ENCODE results near the gene CD86.
"Not testable (repeated sequence)": the region's sequence is repeated elsewhere in the genome, so short reads cannot be mapped to it uniquely, and the experiment has no call there.

Gene CD86

GRCh38 chr3:122055215-122055614, at the start of gene CD86:
Gene CD86 (plus strand): TSS chr3:122055362. CDS start chr3:122055490, 128 bp downstream.
- no peak for DNase-seq

GRCh38 chr3:122006267-122006666, 48.9 kb upstream of the CD86 start:
- DNase-seq, result no peak

GRCh38 chr3:122008166-122008565, 47.0 kb upstream of the CD86 start:
- DNase-seq, result no peak

GRCh38 chr3:122010506-122010905, 44.7 kb upstream of the CD86 start:
- no peak for DNase-seq

GRCh38 chr3:122011396-122011795, 43.8 kb upstream of the CD86 start:
- DNase-seq, result no peak

GRCh38 chr3:122012821-122013220, 42.3 kb upstream of the CD86 start:
- DNase-seq, result no peak

GRCh38 chr3:122013448-122013925, 41.7 kb upstream of the CD86 start:
- DNase-seq, result no peak

GRCh38 chr3:122014741-122015140, 40.4 kb upstream of the CD86 start:
- no peak for DNase-seq

GRCh38 chr3:122019493-122019892, 35.7 kb upstream of the CD86 start:
- DNase-seq, result no peak

- no peak for DNase-seq
Observed at GRCh38 chr3:122021037-122021436, 34.1 kb upstream of the CD86 start.

GRCh38 chr3:122021811-122022401, 33.3 kb upstream of the CD86 start, which contains the start of gene ILDR1:
Gene ILDR1 (minus strand): TSS chr3:122022247. CDS start chr3:122022077, 170 bp downstream.
- peak in 1 of 4 experiments; percentile 4 for DNase-seq

- no peak for DNase-seq
Observed at GRCh38 chr3:122023335-122023910, 31.7 kb upstream of the CD86 start.

GRCh38 chr3:122024800-122025199, 30.4 kb upstream of the CD86 start:
- DNase-seq, result no peak

- DNase-seq, result no peak
Observed at GRCh38 chr3:122025296-122025695, 29.9 kb upstream of the CD86 start.

GRCh38 chr3:122030381-122031122, 24.6 kb upstream of the CD86 start:
- no peak for DNase-seq

GRCh38 chr3:122031123-122031468, 24.1 kb upstream of the CD86 start:
- no peak for DNase-seq

- no peak for DNase-seq
Observed at GRCh38 chr3:122032531-122032930, 22.6 kb upstream of the CD86 start.

- DNase-seq, result no peak
Observed at GRCh38 chr3:122033023-122033422, 22.1 kb upstream of the CD86 start.

GRCh38 chr3:122047296-122047695, 7.9 kb upstream of the CD86 start:
- not testable (repeated sequence) for DNase-seq

GRCh38 chr3:122047773-122048172, 7.4 kb upstream of the CD86 start:
- not testable (repeated sequence) for DNase-seq

GRCh38 chr3:122052968-122053367, 2.2 kb upstream of the CD86 start:
- DNase-seq, result no peak

- no peak for DNase-seq
Observed at GRCh38 chr3:122057671-122058070, 2.5 kb downstream of the CD86 start.

- no peak for DNase-seq
Observed at GRCh38 chr3:122058294-122058693, 3.1 kb downstream of the CD86 start.

- no peak for DNase-seq
Observed at GRCh38 chr3:122060040-122060698, 5.0 kb downstream of the CD86 start.

All from activated naive CD4-positive, alpha-beta T cell (primary cell).